HCT116 (cell line): ENCODE results near the gene PAK1IP1.

Experiments used
- EZH2 ChIP-seq: fragments of 200-600 bp; sonication (generic); IDR thresholded peaks from 2 replicates; pipeline ENCODE4 v1.6.1; 2017; ENCODE audit warnings: antibody characterized with exemption, mixed run types
- MAX ChIP-seq: IDR thresholded peaks from 2 replicates; pipeline ENCODE4 v1.6.1; 2012
- POLR2A ChIP-seq: IDR thresholded peaks from 2 replicates; pipeline ENCODE4 v1.7.0; 2011; ENCODE audit warnings: borderline replicate concordance; ENCODE audit not compliant: insufficient read depth, insufficient read length; ENCODE audit errors: extremely low read depth
- POLR2AphosphoS5 ChIP-seq: IDR thresholded peaks from 2 replicates; pipeline ENCODE4 v1.6.1; 2011; ENCODE audit warnings: mild to moderate bottlenecking, low read depth, low read length, moderate library complexity
- RAD21 ChIP-seq: IDR thresholded peaks from 2 replicates; pipeline ENCODE4 v1.6.1; 2012; ENCODE audit warnings: low read depth, mild to moderate bottlenecking
- SIN3A ChIP-seq: IDR thresholded peaks from 2 replicates; pipeline ENCODE4 v1.6.1; 2012; ENCODE audit warnings: low read depth
- SP1 ChIP-seq: IDR thresholded peaks from 2 replicates; pipeline ENCODE4 v1.6.1; 2012; ENCODE audit warnings: low read depth
- TCF7L2 ChIP-seq: IDR thresholded peaks from 2 replicates; pipeline ENCODE4 v1.7.0; 2011; ENCODE audit warnings: borderline replicate concordance, inconsistent platforms; ENCODE audit not compliant: insufficient read depth, insufficient read length; ENCODE audit errors: extremely low read depth
- YY1 ChIP-seq: IDR thresholded peaks from 2 replicates; pipeline ENCODE4 v1.6.1; 2011; ENCODE audit warnings: low read length, low read depth, moderate library complexity, mild to moderate bottlenecking; ENCODE audit not compliant: insufficient replicate concordance; ENCODE audit errors: extremely low read depth
- TF ChIP-seq, protein P1 (sequence below), 3 experiments: fragments of 200-600 bp in 1 of 3; sonication (generic) in 1 of 3; IDR thresholded peaks in 2 of 3; conservative IDR thresholded peaks in 1 of 3; 2 replicates each; pipeline ENCODE4 v1.5.1; 2012 to 2017; ENCODE audit warnings: low read depth in 2 of 3, low read length in 2 of 3, antibody characterized with exemption in 1 of 3, borderline replicate concordance in 1 of 3, control low read depth in 1 of 3, mild to moderate bottlenecking in 1 of 3, mixed read lengths in 1 of 3, mixed run types in 1 of 3, moderate library complexity in 1 of 3; ENCODE audit not compliant: insufficient read depth in 1 of 3
- TF ChIP-seq, protein P2 (sequence below): IDR thresholded peaks from 2 replicates; pipeline ENCODE4 v1.6.1; 2012

- TF ChIP-seq POLR2A (no peak), RAD21 (no peak), YY1 (no peak), MAX (no peak), EZH2 (no peak), SP1 (no peak), POLR2AphosphoS5 (no peak), TCF7L2 (no peak), SIN3A (no peak)
- TF ChIP-seq, protein P1, sequence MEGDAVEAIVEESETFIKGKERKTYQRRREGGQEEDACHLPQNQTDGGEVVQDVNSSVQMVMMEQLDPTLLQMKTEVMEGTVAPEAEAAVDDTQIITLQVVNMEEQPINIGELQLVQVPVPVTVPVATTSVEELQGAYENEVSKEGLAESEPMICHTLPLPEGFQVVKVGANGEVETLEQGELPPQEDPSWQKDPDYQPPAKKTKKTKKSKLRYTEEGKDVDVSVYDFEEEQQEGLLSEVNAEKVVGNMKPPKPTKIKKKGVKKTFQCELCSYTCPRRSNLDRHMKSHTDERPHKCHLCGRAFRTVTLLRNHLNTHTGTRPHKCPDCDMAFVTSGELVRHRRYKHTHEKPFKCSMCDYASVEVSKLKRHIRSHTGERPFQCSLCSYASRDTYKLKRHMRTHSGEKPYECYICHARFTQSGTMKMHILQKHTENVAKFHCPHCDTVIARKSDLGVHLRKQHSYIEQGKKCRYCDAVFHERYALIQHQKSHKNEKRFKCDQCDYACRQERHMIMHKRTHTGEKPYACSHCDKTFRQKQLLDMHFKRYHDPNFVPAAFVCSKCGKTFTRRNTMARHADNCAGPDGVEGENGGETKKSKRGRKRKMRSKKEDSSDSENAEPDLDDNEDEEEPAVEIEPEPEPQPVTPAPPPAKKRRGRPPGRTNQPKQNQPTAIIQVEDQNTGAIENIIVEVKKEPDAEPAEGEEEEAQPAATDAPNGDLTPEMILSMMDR (IDR thresholded peaks at IDR 0.05 in 2 of 3, conservative IDR thresholded peaks at IDR 0.05 in 1 of 3; ENCODE audit: borderline replicate concordance in 1 of 3, insufficient read depth in 1 of 3, low read depth in 2 of 3, low read length in 2 of 3): no peak
- TF ChIP-seq, protein P2, sequence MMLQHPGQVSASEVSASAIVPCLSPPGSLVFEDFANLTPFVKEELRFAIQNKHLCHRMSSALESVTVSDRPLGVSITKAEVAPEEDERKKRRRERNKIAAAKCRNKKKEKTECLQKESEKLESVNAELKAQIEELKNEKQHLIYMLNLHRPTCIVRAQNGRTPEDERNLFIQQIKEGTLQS: no peak
Measured at GRCh38 chr6:10745116-10745515, 50.3 kb downstream of the PAK1IP1 start.
